Astrocyte (in vitro differentiated cells and primary cell): Measurements from ENCODE around the gene PLEKHA6. TPM values are rescaled to one million over a fixed set of nuclear protein-coding genes. Genes with fewer than 3 reads are reported as not detected.

Experiments
- DNase-seq: peaks from one replicate; pipeline ENCODE4 v3.0.0-alpha.2; 2010; ENCODE audit warnings: low read depth
- FAIRE-seq: peaks from 2 replicates; lab custom pipeline; 2011; peaks lifted over from hg19 to GRCh38; lab: Jason Lieb, UNC
- H2AFZ ChIP-seq: 2 replicates; pipeline ENCODE4 v1.6.0; 2012; ENCODE audit warnings: low read depth, low read length, inconsistent platforms
- H3K27ac ChIP-seq: 2 replicates; pipeline ENCODE4 v1.5.1; 2011; ENCODE audit warnings: low read depth, low read length, inconsistent platforms
- H3K27me3 ChIP-seq: 2 replicates; pipeline ENCODE4 v1.6.0; 2011; ENCODE audit warnings: low read length, inconsistent platforms; ENCODE audit not compliant: insufficient read depth
- H3K36me3 ChIP-seq: 2 replicates; pipeline ENCODE4 v1.5.1; 2011; ENCODE audit warnings: low read length, inconsistent platforms; ENCODE audit not compliant: insufficient read depth
- H3K4me1 ChIP-seq: 2 replicates; pipeline ENCODE4 v1.5.1; 2011; ENCODE audit warnings: low read length, inconsistent platforms; ENCODE audit not compliant: insufficient read depth
- H3K4me2 ChIP-seq: 2 replicates; pipeline ENCODE4 v1.6.0; 2012; ENCODE audit warnings: low read length, inconsistent platforms
- H3K4me3 ChIP-seq: 2 replicates; pipeline ENCODE4 v1.5.1; 2011; ENCODE audit warnings: low read depth, mild to moderate bottlenecking, low read length, inconsistent platforms; ENCODE audit not compliant: insufficient read depth
- H3K79me2 ChIP-seq: 2 replicates; pipeline ENCODE4 v1.6.0; 2012; ENCODE audit warnings: mild to moderate bottlenecking, low read length, inconsistent platforms; ENCODE audit not compliant: insufficient read depth
- H3K9ac ChIP-seq: 2 replicates; pipeline ENCODE4 v1.6.0; 2012; ENCODE audit warnings: mild to moderate bottlenecking, low read length, inconsistent platforms
- H3K9me3 ChIP-seq: 2 replicates; pipeline ENCODE4 v1.5.1; 2012; ENCODE audit warnings: low read depth, mild to moderate bottlenecking, low read length, inconsistent platforms; ENCODE audit not compliant: insufficient read depth
- H4K20me1 ChIP-seq: 2 replicates; pipeline ENCODE4 v1.6.0; 2012; ENCODE audit warnings: low read length, inconsistent platforms; ENCODE audit not compliant: insufficient read depth
- H3K27ac Mint-ChIP-seq: one replicate; pipeline ENCODE4 v1.8.0; 2021; ENCODE audit warnings: mild to moderate bottlenecking, mixed read lengths; ENCODE audit not compliant: unreplicated experiment
- H3K27me3 Mint-ChIP-seq: one replicate; pipeline ENCODE4 v1.8.0; 2021; ENCODE audit warnings: low read depth, mixed read lengths; ENCODE audit not compliant: unreplicated experiment
- H3K36me3 Mint-ChIP-seq: one replicate; pipeline ENCODE4 v1.8.0; 2021; ENCODE audit warnings: low read depth, mixed read lengths; ENCODE audit not compliant: unreplicated experiment
- H3K4me1 Mint-ChIP-seq: one replicate; pipeline ENCODE4 v1.8.0; 2021; ENCODE audit warnings: low read depth, mixed read lengths; ENCODE audit not compliant: unreplicated experiment
- H3K4me3 Mint-ChIP-seq: one replicate; pipeline ENCODE4 v1.8.0; 2021; ENCODE audit warnings: mild to moderate bottlenecking, moderate library complexity, mixed read lengths; ENCODE audit not compliant: unreplicated experiment
- H3K9me3 Mint-ChIP-seq: one replicate; pipeline ENCODE4 v1.8.0; 2021; ENCODE audit warnings: mild to moderate bottlenecking, mixed read lengths; ENCODE audit not compliant: unreplicated experiment
- EZH2 ChIP-seq: IDR thresholded peaks from 2 replicates; pipeline ENCODE4 v1.6.1; 2012; ENCODE audit warnings: mild to moderate bottlenecking, low read length, inconsistent platforms; ENCODE audit not compliant: insufficient read depth
- total RNA-seq: library from RNA; stranded (reverse); gene quantifications from 2 replicates; pipeline ENCODE4 v1.2.1, GENCODE V29; 2021
- TF ChIP-seq, protein P1 (sequence below): IDR thresholded peaks from 2 replicates; pipeline ENCODE4 v1.5.1; 2011; ENCODE audit warnings: low read depth, mild to moderate bottlenecking, inconsistent platforms, low read length, moderate library complexity; ENCODE audit not compliant: insufficient read depth

Gene PLEKHA6
- total RNA-seq, 1 donor from 2014 or later: 1.5 TPM

DNA sequence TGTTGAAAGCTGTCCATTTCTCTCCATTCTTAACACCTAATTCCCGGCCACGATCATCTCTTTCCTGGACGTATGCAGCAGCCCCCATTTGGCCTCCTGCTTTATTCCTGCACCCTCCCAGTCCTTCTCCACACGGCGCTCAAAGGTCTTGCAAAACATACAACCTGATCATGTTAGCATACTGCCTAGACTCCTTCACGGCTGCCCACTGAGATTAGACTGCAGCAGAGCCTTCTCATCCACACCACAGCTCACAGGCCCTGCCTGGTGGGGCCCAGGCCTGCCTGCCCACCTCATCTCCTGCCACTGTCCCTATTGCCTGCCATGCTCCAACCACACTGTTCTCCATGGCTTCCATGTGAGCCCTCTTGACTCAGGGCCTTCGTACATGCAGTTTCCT, 148.7 kb downstream of the PLEKHA6 start:
- H3K4me3 ChIP-seq: no peak overlapping the region
- DNase-seq: no peak
- no peak overlapping the region for H3K9ac ChIP-seq
- no peak overlapping the region for H3K4me2 ChIP-seq
- H3K27me3 Mint-ChIP-seq: peaks cover 31% of the 10 kb centered on the region
- no peaks in the 10 kb centered on the region for H3K36me3 ChIP-seq
- H3K27ac Mint-ChIP-seq: no peak overlapping the region
- no peaks in the 10 kb centered on the region for H3K36me3 Mint-ChIP-seq
- peaks cover 4% of the 10 kb centered on the region for H3K4me1 ChIP-seq
- peaks cover 4% of the 10 kb centered on the region for H3K27me3 ChIP-seq
- no peaks in the 10 kb centered on the region for H3K9me3 Mint-ChIP-seq
- H3K4me1 Mint-ChIP-seq: peaks cover 4% of the 10 kb centered on the region
- H3K79me2 ChIP-seq: no peaks in the 10 kb centered on the region
- no peak overlapping the region for H2AFZ ChIP-seq
- H3K9me3 ChIP-seq: no peaks in the 10 kb centered on the region
- no peak overlapping the region for H3K4me3 Mint-ChIP-seq
- TF ChIP-seq, protein P1, sequence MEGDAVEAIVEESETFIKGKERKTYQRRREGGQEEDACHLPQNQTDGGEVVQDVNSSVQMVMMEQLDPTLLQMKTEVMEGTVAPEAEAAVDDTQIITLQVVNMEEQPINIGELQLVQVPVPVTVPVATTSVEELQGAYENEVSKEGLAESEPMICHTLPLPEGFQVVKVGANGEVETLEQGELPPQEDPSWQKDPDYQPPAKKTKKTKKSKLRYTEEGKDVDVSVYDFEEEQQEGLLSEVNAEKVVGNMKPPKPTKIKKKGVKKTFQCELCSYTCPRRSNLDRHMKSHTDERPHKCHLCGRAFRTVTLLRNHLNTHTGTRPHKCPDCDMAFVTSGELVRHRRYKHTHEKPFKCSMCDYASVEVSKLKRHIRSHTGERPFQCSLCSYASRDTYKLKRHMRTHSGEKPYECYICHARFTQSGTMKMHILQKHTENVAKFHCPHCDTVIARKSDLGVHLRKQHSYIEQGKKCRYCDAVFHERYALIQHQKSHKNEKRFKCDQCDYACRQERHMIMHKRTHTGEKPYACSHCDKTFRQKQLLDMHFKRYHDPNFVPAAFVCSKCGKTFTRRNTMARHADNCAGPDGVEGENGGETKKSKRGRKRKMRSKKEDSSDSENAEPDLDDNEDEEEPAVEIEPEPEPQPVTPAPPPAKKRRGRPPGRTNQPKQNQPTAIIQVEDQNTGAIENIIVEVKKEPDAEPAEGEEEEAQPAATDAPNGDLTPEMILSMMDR: no peak
- FAIRE-seq: no peak
- H3K27ac ChIP-seq: no peak overlapping the region
- no peaks in the 10 kb centered on the region for H4K20me1 ChIP-seq

- Histone ChIP-seq H4K20me1 (no peaks in the 10 kb centered on the region), H3K4me1 (no peaks in the 10 kb centered on the region), H2AFZ (no peak overlapping the region), H3K9ac (no peak overlapping the region), H3K4me3 (no peak overlapping the region), H3K36me3 (no peaks in the 10 kb centered on the region), H3K79me2 (no peaks in the 10 kb centered on the region), H3K9me3 (no peaks in the 10 kb centered on the region), H3K4me2 (no peak overlapping the region), H3K27me3 (peaks cover 7% of the 10 kb centered on the region), H3K27ac (no peak overlapping the region)
- Mint-ChIP-seq H3K27me3 (peaks cover 19% of the 10 kb centered on the region), H3K27ac (no peak overlapping the region), H3K9me3 (no peaks in the 10 kb centered on the region), H3K4me3 (no peak overlapping the region), H3K36me3 (no peaks in the 10 kb centered on the region), H3K4me1 (no peaks in the 10 kb centered on the region)
- FAIRE-seq (no peak), DNase-seq (no peak)
- TF ChIP-seq EZH2: no peak
- TF ChIP-seq, protein P1: peak; percentile 70
Observed at GRCh38 chr1:204207136-204207616, 152.6 kb downstream of the PLEKHA6 start.

DNA sequence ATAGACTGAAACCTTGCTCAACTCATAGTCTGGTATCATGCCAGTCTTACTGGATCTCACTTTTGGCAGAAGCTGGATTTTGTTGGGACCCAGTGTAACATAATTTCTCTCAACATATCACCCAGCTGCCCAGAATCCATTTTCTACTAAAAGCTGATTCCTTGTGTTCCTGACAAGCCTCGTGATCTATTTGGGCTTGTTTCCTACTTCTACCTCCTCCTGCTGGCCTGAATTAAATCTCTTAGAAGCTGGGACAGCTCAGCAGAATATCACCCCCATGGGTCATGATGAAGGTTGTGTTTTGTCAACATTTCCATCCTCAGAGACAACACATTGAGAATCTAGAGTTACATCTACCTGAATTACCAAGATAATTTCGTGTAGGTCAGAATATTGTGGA, 153.6 kb downstream of the PLEKHA6 start:
- Histone ChIP-seq H3K27ac (no peak overlapping the region), H3K27me3 (peaks cover 7% of the 10 kb centered on the region), H2AFZ (no peak overlapping the region), H3K9ac (no peak overlapping the region), H3K36me3 (no peaks in the 10 kb centered on the region), H4K20me1 (no peaks in the 10 kb centered on the region), H3K4me3 (no peak overlapping the region), H3K79me2 (no peaks in the 10 kb centered on the region), H3K4me2 (no peak overlapping the region), H3K9me3 (no peaks in the 10 kb centered on the region), H3K4me1 (no peaks in the 10 kb centered on the region)
- Mint-ChIP-seq H3K4me3 (no peak overlapping the region), H3K4me1 (no peaks in the 10 kb centered on the region), H3K27me3 (peaks cover 19% of the 10 kb centered on the region), H3K9me3 (no peaks in the 10 kb centered on the region), H3K36me3 (no peaks in the 10 kb centered on the region), H3K27ac (no peak overlapping the region)
- no peak for FAIRE-seq
- TF ChIP-seq, protein P1: peak; percentile 10
- no peak for TF ChIP-seq EZH2
- DNase-seq: no peak
